Smooth muscle cell (in vitro differentiated cells): Measurements from ENCODE around the gene AANAT. TPM values are rescaled to one million over a fixed set of nuclear protein-coding genes. Genes with fewer than 3 reads are reported as not detected.

ENCODE experiments used
- DNase-seq: peaks from one replicate; lab custom pipeline; 2025; ENCODE audit not compliant: unreplicated experiment; lab: John Stamatoyannopoulos, UW
- H2AFZ ChIP-seq: fragments of 200-600 bp; sonication (generic); 2 replicates; pipeline ENCODE4 v1.6.0; 2016; ENCODE audit warnings: antibody characterized with exemption, low read depth, mild to moderate bottlenecking
- H3F3A ChIP-seq: fragments of 200-600 bp; sonication (generic); 2 replicates; pipeline ENCODE4 v1.6.0; 2017; ENCODE audit warnings: antibody characterized with exemption, low read depth
- H3K27ac ChIP-seq: fragments of 200-600 bp; sonication (generic); 2 replicates; pipeline ENCODE4 v1.5.1; 2016; ENCODE audit warnings: low read depth, mild to moderate bottlenecking
- H3K27me3 ChIP-seq: fragments of 200-600 bp; sonication (generic); 2 replicates; pipeline ENCODE4 v1.6.1; 2016; ENCODE audit warnings: low read depth, mild to moderate bottlenecking
- H3K36me3 ChIP-seq: fragments of 200-600 bp; sonication (generic); 2 replicates; pipeline ENCODE4 v1.5.1; 2016; ENCODE audit warnings: low read depth
- H3K4me1 ChIP-seq: fragments of 200-600 bp; sonication (generic); 2 replicates; pipeline ENCODE4 v1.5.1; 2016; ENCODE audit warnings: low read depth
- H3K4me2 ChIP-seq: fragments of 200-600 bp; sonication (generic); 2 replicates; pipeline ENCODE4 v1.6.0; 2016; ENCODE audit warnings: mild to moderate bottlenecking
- H3K4me3 ChIP-seq: fragments of 200-600 bp; sonication (generic); 2 replicates; pipeline ENCODE4 v1.5.1; 2016; ENCODE audit warnings: mild to moderate bottlenecking
- H3K79me2 ChIP-seq: fragments of 200-600 bp; sonication (generic); 2 replicates; pipeline ENCODE4 v1.6.0; 2016; ENCODE audit warnings: low read depth, mild to moderate bottlenecking
- H3K9ac ChIP-seq: fragments of 200-600 bp; sonication (generic); 2 replicates; pipeline ENCODE4 v1.6.0; 2016; ENCODE audit warnings: low read depth
- H3K9me3 ChIP-seq: fragments of 200-600 bp; sonication (generic); replicated peaks from 2 replicates; pipeline ENCODE4 v1.5.1; 2016; ENCODE audit warnings: low read depth
- H4K20me1 ChIP-seq: fragments of 200-600 bp; sonication (generic); 2 replicates; pipeline ENCODE4 v1.6.0; 2016; ENCODE audit warnings: low read depth
- WGBS: methylation state at CpG from one replicate; pipeline ENCODE4 v1.1.7; 2016; ENCODE audit warnings: low lambda C conversion rate; 5-methylcytosine and 5-hydroxymethylcytosine counted together
- polyA plus RNA-seq: library from polyadenylated mRNA; unstranded; fragments of >200 nt; fragmentation: Nextera tagmentation; extraction: Ambion mirVana; gene quantifications from 2 replicates; pipeline ENCODE4 v1.2.1, GENCODE V29; 2016
- total RNA-seq: library from RNA; depleted of rRNA; stranded (reverse); fragments of >200 nt; gene quantifications from 2 replicates; pipeline ENCODE4 v1.2.3, GENCODE V29; 2014
- TF ChIP-seq, protein P1 (sequence below): fragments of 200-600 bp; sonication (generic); IDR thresholded peaks from 2 replicates; pipeline ENCODE4 v1.5.1; 2017; ENCODE audit warnings: borderline replicate concordance, mild to moderate bottlenecking, antibody characterized with exemption; ENCODE audit not compliant: insufficient read depth, poor library complexity, severe bottlenecking

AANAT gene
- total and polyA plus RNA-seq, 2 experiments from 2014 or later: not detected

DNA sequence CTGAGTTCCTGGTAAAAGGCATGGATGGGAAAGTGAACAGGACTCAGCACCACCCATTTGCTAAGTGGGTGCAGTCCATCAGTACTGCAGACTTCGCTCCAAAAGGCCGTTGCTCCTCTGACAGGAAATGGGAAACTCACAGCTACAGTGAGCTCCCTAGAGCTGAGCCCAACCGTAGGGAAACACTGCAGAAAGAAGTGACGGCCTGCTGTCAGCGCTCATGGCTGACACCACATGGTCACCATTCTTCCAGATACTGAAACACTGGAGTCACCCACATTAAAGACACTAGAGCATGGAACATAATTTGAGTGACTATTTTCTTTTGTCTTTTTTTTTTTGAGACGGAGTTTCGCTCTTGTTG, 46.4 kb upstream of the AANAT start:
- DNase-seq: no peak
- 67% methylated on average over 7 of the region's 7 CpGs for WGBS

DNA sequence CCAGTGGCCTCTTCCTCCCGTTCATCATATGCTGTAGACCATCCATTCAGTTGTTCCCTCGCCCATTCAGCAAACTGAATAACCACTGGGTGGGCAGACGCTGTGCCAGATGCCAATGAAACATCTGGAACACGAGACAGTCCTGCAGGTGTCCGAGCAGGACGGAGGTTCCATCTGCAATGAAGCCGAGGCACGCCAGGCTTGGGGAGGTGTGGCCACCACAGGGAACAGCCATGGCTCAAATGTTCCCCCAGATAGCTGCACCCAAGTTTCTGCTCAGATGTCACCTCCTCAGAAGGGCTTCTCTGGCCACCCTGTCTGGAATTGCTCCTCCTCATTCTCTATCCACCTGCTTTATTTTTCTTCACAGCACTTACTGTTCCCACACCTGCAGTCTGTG, 45.0 kb upstream of the AANAT start:
- Histone ChIP-seq H3K27ac (no peak overlapping the region), H3F3A (no peaks in the 10 kb centered on the region), H2AFZ (no peak overlapping the region), H3K4me2 (no peak overlapping the region), H3K9me3 (no peaks in the 10 kb centered on the region), H4K20me1 (peaks cover 97% of the 10 kb centered on the region), H3K79me2 (peaks cover 34% of the 10 kb centered on the region), H3K4me1 (no peaks in the 10 kb centered on the region), H3K9ac (no peak overlapping the region), H3K4me3 (no peak overlapping the region), H3K36me3 (no peaks in the 10 kb centered on the region), H3K27me3 (no peaks in the 10 kb centered on the region)
- DNase-seq: no peak
- WGBS: 98% methylated on average over 8 of the region's 8 CpGs
- TF ChIP-seq, protein P1, sequence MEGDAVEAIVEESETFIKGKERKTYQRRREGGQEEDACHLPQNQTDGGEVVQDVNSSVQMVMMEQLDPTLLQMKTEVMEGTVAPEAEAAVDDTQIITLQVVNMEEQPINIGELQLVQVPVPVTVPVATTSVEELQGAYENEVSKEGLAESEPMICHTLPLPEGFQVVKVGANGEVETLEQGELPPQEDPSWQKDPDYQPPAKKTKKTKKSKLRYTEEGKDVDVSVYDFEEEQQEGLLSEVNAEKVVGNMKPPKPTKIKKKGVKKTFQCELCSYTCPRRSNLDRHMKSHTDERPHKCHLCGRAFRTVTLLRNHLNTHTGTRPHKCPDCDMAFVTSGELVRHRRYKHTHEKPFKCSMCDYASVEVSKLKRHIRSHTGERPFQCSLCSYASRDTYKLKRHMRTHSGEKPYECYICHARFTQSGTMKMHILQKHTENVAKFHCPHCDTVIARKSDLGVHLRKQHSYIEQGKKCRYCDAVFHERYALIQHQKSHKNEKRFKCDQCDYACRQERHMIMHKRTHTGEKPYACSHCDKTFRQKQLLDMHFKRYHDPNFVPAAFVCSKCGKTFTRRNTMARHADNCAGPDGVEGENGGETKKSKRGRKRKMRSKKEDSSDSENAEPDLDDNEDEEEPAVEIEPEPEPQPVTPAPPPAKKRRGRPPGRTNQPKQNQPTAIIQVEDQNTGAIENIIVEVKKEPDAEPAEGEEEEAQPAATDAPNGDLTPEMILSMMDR: no peak

More for the DNA sequence above, 46.4 kb upstream of the AANAT start:
- TF ChIP-seq, protein P1: no peak
- no peak overlapping the region for H3K27ac ChIP-seq
- H3K9me3 ChIP-seq: no peaks in the 10 kb centered on the region
- no peaks in the 10 kb centered on the region for H3K36me3 ChIP-seq
- H3K79me2 ChIP-seq: peaks cover 34% of the 10 kb centered on the region
- no peak overlapping the region for H3K4me2 ChIP-seq
- H2AFZ ChIP-seq: no peak overlapping the region
- no peak overlapping the region for H3K4me3 ChIP-seq
- peaks cover 97% of the 10 kb centered on the region for H4K20me1 ChIP-seq
- H3K27me3 ChIP-seq: no peaks in the 10 kb centered on the region
- H3F3A ChIP-seq: no peaks in the 10 kb centered on the region
- no peak overlapping the region for H3K9ac ChIP-seq
- H3K4me1 ChIP-seq: no peaks in the 10 kb centered on the region

- no peak overlapping the region for H3K27ac ChIP-seq
- H3F3A ChIP-seq: no peaks in the 10 kb centered on the region
- DNase-seq: no peak
- TF ChIP-seq, protein P1: no peak
- no peak overlapping the region for H3K4me3 ChIP-seq
- H3K4me2 ChIP-seq: no peak overlapping the region
- H3K36me3 ChIP-seq: no peaks in the 10 kb centered on the region
- no peaks in the 10 kb centered on the region for H3K27me3 ChIP-seq
- H2AFZ ChIP-seq: no peak overlapping the region
- peaks cover 97% of the 10 kb centered on the region for H4K20me1 ChIP-seq
- H3K4me1 ChIP-seq: no peaks in the 10 kb centered on the region
- no peaks in the 10 kb centered on the region for H3K9me3 ChIP-seq
- H3K9ac ChIP-seq: no peak overlapping the region
- 99% methylated on average over 6 of the region's 6 CpGs for WGBS
- H3K79me2 ChIP-seq: peaks cover 34% of the 10 kb centered on the region
These were observed 44.5 kb upstream of the AANAT start for GRCh38 chr17:76422860-76423259.

DNA sequence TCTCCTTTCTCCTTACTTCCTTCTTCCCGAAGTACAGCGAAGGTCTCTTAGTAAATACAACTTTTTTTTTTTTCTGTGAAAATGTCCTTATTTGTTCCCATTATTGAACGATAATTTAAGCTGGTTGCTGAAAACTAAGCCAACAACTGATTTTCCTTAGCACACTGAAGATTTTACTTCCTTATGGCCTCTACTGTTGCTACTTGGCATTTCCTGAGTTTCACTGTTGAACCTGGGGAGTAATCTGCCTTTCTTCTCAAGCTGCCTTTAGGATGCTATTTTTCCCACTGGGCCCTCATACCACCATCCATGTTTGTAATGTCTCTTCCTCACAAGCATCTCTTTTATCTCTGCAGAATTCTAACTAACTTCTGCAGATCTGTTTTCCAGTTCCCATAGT, 40.5 kb upstream of the AANAT start:
- no peaks in the 10 kb centered on the region for H3K36me3 ChIP-seq
- H3K9ac ChIP-seq: no peak overlapping the region
- no peaks in the 10 kb centered on the region for H3F3A ChIP-seq
- H3K4me2 ChIP-seq: no peak overlapping the region
- no peaks in the 10 kb centered on the region for H3K4me1 ChIP-seq
- H4K20me1 ChIP-seq: peaks cover 92% of the 10 kb centered on the region
- TF ChIP-seq, protein P1: no peak
- H3K27me3 ChIP-seq: no peaks in the 10 kb centered on the region
- no peaks in the 10 kb centered on the region for H3K9me3 ChIP-seq
- DNase-seq: no peak
- H2AFZ ChIP-seq: no peak overlapping the region
- H3K27ac ChIP-seq: no peak overlapping the region
- peaks cover 22% of the 10 kb centered on the region for H3K79me2 ChIP-seq
- no peak overlapping the region for H3K4me3 ChIP-seq
- WGBS: 99% methylated on average over 3 of the region's 3 CpGs
